22Rv1 (cell line): ENCODE data around the gene GATA2.

Experiments used
- H3K27ac ChIP-seq: fragments of 450-650 bp; 2 replicates; pipeline ENCODE4 v1.5.1; 2017
- ZFX ChIP-seq: fragments of 450-650 bp; IDR thresholded peaks from 2 replicates; pipeline ENCODE4 v1.6.1; 2017; ENCODE audit warnings: antibody characterized with exemption, borderline replicate concordance
- TF ChIP-seq, protein P1 (sequence below): fragments of 450-650 bp; IDR thresholded peaks from 2 replicates; pipeline ENCODE4 v1.5.1; 2017; ENCODE audit warnings: mild to moderate bottlenecking

GATA2 gene

DNA sequence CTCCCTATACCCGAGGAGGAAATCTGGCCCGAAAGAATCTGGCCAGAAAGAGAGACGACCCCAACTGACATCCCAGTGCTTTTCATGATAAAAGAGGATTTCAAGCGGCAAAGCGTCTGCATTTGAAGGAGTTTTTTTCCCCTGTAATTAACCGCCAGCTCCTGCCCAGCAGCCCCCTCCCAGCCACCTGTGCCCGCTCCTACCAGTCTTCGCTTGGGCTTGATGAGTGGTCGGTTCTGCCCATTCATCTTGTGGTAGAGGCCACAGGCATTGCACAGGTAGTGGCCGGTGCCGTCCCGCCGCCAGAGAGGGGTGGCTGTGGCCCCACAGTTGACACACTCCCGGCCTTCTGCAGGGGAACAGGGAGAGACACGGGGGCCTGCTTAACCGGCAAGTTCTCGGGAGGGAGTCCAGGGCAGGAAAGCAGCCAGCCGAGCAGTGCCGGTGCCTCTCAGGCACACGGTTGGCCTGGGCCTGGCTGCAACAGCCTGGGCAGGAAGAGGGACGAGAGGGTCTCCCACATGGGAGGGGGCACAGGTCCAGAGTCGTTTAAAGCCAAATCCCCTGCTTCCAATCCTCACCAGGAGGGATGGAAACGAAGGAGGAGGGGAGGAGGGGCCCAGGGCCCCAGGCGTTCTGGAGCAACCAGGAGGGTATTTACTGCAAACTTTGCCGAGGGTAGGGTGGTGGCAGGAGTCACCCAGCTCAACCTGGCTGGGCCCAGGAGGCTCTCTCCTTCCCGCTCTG, 9.2 kb downstream of the GATA2 start:
- peak overlapping the region; percentile 96 for H3K27ac ChIP-seq
- TF ChIP-seq, protein P1, sequence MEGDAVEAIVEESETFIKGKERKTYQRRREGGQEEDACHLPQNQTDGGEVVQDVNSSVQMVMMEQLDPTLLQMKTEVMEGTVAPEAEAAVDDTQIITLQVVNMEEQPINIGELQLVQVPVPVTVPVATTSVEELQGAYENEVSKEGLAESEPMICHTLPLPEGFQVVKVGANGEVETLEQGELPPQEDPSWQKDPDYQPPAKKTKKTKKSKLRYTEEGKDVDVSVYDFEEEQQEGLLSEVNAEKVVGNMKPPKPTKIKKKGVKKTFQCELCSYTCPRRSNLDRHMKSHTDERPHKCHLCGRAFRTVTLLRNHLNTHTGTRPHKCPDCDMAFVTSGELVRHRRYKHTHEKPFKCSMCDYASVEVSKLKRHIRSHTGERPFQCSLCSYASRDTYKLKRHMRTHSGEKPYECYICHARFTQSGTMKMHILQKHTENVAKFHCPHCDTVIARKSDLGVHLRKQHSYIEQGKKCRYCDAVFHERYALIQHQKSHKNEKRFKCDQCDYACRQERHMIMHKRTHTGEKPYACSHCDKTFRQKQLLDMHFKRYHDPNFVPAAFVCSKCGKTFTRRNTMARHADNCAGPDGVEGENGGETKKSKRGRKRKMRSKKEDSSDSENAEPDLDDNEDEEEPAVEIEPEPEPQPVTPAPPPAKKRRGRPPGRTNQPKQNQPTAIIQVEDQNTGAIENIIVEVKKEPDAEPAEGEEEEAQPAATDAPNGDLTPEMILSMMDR: no peak
- no peak for TF ChIP-seq ZFX

DNA sequence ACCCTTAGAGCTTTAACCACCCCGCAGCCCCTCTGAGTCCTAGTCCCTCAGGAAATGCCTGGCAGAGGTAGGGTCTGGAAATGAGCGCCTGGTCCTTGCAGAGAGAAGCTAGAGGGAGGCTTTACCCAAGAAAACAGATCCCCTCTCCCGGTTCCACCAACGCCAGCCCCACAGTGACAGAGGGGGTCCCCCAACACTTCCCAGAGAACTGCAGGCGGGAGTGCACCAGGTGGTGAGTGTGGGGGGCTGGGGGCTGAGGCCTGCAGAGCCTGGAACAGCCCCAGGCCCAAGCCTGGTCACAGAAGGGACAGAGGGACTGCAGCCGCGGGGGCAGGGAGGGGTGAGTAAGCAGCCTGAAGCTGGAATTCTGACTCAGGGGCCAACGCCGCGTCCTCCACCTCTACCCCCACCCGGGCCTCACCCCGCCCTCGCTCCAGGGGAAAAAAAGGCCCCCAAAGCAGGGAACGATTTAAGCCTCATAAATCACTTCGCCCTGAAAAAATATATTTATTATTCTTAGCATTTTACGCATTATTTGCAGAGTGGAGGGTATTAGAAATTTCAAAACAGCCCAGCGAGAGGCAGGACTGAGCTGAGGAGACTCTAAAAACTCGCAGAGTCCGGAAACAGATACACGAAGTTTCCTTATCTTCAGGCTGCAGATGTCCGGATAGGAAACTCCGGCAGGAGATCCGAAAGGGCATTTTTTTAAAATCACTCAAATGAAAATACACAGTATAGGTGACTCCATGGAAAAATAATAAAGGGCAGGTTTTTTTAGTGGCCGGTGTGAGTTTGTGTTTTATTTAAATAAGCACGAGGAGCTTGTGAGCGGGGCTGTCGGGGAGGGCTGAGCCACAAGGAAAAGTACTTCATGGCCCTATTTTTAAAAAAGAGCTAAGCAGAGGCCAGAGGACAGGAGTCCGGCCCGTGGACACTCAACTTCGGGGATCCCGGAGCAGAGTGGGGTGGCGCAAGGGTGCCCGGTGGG, 10.0 kb downstream of the GATA2 start:
- peak overlapping the region; percentile 96 for H3K27ac ChIP-seq
- TF ChIP-seq ZFX: no peak
- TF ChIP-seq, protein P1: no peak

DNA sequence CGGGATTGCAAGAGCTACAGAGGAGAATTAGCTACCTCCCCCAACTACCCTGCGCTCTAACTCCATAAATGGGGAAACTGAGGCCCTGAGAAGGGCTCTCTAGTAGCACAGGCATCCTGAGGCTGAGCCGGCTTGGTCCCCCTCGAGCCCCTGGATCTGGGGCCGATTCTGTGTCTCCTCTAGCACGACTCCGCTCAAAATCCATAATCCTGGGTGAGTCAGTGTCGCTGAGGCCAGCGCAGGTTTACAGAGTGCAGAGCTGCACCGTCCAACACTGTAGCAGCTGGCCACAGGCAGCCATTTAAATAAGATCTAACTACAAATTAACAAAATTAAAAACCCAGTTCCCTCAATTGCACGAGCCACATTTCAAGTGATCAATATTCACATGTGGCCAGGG, 10.8 kb downstream of the GATA2 start:
- peak overlapping the region; percentile 96 for H3K27ac ChIP-seq
- TF ChIP-seq ZFX: no peak
- TF ChIP-seq, protein P1: no peak

DNA sequence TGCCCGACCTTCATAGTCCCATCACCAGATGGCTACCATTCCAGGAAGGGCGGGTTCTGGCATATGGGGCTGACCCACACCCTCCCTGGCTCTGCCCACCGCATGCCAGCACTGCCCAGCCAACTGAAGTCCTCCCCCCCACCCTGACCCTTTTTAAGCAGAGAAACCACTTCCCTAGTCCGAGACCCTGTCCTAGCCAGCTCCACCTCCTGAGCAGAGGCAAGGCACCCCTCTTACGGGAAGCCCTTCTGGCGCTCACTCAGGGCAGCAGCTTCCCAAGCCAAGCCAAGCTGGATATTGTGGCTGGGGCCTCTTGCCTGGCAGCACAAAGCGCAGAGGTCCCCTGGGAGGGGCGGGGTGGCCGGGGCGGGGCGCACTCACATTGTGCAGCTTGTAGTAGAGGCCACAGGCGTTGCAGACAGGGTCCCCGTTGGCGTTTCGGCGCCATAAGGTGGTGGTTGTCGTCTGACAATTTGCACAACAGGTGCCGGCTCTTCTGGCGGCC, 11.5 kb downstream of the GATA2 start:
- 0 out of 2 replicates have a peak overlapping the region, but pooled peaks have one; percentile 20 for H3K27ac ChIP-seq
- no peak for TF ChIP-seq ZFX
- TF ChIP-seq, protein P1: no peak

DNA sequence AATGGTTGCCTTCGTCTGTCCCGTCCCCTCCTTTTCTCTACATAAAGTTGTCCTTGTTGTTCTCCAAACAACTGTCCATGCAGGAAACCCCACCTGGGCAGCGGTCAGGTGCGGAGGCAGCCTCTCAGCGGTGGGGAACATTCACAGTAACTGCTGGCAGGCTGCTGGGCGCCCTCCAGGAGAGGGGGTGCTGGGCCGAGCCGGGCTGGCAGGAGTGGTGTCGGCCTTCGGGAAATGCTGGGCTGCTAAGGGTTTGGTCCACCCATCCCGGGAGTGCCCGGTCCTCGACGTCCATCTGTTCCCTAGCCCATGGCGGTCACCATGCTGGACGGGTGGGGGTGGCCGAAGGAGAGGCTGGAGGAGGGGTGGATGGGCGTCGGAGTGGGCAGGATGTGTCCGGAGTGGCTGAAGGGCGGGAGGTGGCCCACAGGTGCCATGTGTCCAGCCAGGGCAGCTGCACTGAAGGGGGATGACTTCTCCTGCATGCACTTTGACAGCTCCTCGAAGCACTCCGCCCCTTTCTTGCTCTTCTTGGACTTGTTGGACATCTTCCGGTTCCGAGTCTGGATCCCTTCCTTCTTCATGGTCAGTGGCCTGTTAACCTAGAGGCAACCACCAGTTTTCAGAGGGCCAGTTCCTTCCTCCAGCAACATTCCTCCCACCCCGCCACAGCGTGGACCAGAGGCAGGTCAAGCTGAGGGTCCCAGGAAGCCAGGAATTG, 12.1 kb downstream of the GATA2 start:
- TF ChIP-seq ZFX: no peak
- TF ChIP-seq, protein P1: no peak
- H3K27ac ChIP-seq: peak overlapping the region; percentile 37; the same call in 1 of the 2 replicates

DNA sequence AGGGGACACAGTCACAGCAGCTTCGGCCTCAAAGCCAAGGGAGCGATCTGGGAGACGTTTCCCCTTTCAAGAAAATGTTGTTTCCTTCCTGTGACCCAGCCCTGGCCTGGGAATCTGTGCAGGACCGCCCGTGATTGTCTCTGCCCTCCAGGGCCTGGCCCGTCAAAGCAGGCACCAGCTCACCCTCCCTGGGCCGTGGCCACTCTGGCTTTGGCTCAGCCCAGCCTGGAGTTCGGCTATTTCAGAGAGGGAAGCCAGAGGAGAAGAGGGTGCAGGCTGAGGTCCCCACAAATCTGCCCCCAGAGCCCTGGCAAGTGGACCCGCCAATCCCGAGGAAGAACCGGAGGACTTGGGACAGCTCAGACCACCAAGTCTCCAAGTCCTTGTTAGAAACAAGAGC, 12.7 kb downstream of the GATA2 start:
- no peak for TF ChIP-seq ZFX
- TF ChIP-seq, protein P1: no peak
- H3K27ac ChIP-seq: peak overlapping the region; percentile 37
